ENCODE measurements around the gene KRTAP4-11. TPM values are rescaled to one million over a fixed set of nuclear protein-coding genes. Genes with fewer than 3 reads are reported as not detected.
"Not testable (repeated sequence)": the region's sequence is repeated elsewhere in the genome, so short reads cannot be mapped to it uniquely, and the experiment has no call there.

Gene KRTAP4-11
- total and polyA plus RNA-seq, 3 donors from 2014 or later, result not detected

DNA sequence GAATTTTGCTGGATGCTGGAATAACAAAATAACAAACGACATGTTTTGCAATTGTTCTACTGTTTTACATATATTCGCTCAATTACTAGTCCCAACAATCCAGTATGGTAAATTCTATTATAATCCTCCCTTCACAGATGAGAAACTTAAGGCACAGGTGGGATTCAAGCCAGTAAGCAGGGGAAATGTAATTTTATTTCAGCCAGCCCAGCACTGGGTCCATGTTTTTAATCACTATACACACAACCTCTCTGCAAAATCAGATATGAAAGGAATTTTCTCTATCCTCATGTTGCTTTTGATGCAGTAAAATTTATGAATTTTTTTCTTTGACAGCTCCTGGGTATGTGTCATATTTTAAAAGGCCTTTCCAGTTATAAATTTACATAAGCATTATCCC is 27.1 kb upstream of the KRTAP4-11 start:
- no peaks in the 10 kb centered on the region for H3K9me3 ChIP-seq
- intact Hi-C loops (cut with DNase I; ENCODE audit: low total_unique reads), result no loop called here
- no peak overlapping the region for H3K4me3 ChIP-seq
- no peaks in the 10 kb centered on the region for H3K27me3 ChIP-seq
- no peak for DNase-seq
- no peaks in the 10 kb centered on the region for H3K4me1 ChIP-seq
- H3K36me3 ChIP-seq (ENCODE audit: low read depth, missing control alignments), result no peaks in the 10 kb centered on the region
- no peak overlapping the region for H3K27ac ChIP-seq
- WGBS, 2 donors, result 89 to 90% methylated on average over 2 of the region's 2 CpGs
- TF ChIP-seq, protein P1, sequence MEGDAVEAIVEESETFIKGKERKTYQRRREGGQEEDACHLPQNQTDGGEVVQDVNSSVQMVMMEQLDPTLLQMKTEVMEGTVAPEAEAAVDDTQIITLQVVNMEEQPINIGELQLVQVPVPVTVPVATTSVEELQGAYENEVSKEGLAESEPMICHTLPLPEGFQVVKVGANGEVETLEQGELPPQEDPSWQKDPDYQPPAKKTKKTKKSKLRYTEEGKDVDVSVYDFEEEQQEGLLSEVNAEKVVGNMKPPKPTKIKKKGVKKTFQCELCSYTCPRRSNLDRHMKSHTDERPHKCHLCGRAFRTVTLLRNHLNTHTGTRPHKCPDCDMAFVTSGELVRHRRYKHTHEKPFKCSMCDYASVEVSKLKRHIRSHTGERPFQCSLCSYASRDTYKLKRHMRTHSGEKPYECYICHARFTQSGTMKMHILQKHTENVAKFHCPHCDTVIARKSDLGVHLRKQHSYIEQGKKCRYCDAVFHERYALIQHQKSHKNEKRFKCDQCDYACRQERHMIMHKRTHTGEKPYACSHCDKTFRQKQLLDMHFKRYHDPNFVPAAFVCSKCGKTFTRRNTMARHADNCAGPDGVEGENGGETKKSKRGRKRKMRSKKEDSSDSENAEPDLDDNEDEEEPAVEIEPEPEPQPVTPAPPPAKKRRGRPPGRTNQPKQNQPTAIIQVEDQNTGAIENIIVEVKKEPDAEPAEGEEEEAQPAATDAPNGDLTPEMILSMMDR (IDR thresholded peaks at IDR 0.05), result no peak
- no peak for TF ChIP-seq POLR2A (IDR thresholded peaks at IDR 0.05)

DNA sequence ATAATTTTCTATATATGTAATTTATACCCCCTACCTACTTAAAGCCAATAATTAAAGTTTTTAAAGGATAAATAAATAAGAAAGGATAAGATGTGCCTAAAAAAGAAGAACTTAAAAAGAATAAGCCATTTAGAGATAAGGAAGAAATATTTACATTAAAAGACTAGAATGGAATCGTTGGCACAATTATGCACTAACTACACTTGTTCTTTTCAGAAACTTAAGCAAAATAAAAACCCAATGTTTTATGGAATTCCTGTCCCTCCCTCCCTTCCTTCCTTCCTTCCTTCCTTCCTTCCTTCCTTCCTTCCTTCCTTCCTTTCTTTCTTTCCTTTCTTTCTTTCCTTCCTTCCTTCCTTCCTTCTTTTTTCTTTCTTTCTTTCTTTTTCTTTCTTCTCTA is 26.7 kb upstream of the KRTAP4-11 start:
- H3K27me3 ChIP-seq, result no peaks in the 10 kb centered on the region
- 84 to 93% methylated on average over 1 of the region's 1 CpG for WGBS, 2 donors
- no peak overlapping the region for H3K27ac ChIP-seq
- no peaks in the 10 kb centered on the region for H3K36me3 ChIP-seq (ENCODE audit: low read depth, missing control alignments)
- H3K9me3 ChIP-seq, result no peaks in the 10 kb centered on the region
- H3K4me3 ChIP-seq, result no peak overlapping the region
- intact Hi-C loops (cut with DNase I; ENCODE audit: low total_unique reads), result no loop called here
- H3K4me1 ChIP-seq, result no peaks in the 10 kb centered on the region
- TF ChIP-seq, protein P1 (IDR thresholded peaks at IDR 0.05), result no peak
- TF ChIP-seq POLR2A (IDR thresholded peaks at IDR 0.05), result no peak
- DNase-seq, result no peak

DNA sequence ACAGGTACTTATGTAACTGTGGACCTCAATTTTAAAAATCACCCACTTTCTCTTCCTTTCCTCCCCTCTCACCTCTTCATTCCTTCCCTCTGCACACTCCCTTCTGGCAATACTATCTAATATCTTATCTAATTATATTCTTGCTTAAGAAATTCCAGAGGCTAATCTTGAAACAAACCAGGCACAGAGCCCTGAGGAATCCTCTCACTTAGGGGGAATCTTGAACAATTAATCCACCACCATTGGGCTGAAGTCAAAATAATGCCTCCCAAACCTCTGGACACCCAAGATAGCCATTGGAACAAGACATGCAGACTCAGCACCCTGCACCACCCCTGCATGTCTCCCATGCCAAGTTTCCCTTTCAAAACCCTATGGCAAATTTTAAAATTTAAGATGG is 23.2 kb upstream of the KRTAP4-11 start:
- DNase-seq, result no peak
- intact Hi-C loops (cut with DNase I; ENCODE audit: low total_unique reads), result no loop called here
- TF ChIP-seq POLR2A (IDR thresholded peaks at IDR 0.05), result no peak
- TF ChIP-seq, protein P1 (IDR thresholded peaks at IDR 0.05), result no peak
- no peaks in the 10 kb centered on the region for H3K27me3 ChIP-seq
- no peak overlapping the region for H3K27ac ChIP-seq
- H3K4me3 ChIP-seq, result no peak overlapping the region
- no peaks in the 10 kb centered on the region for H3K4me1 ChIP-seq
- H3K36me3 ChIP-seq (ENCODE audit: low read depth, missing control alignments), result no peaks in the 10 kb centered on the region
- H3K9me3 ChIP-seq, result no peaks in the 10 kb centered on the region

DNA sequence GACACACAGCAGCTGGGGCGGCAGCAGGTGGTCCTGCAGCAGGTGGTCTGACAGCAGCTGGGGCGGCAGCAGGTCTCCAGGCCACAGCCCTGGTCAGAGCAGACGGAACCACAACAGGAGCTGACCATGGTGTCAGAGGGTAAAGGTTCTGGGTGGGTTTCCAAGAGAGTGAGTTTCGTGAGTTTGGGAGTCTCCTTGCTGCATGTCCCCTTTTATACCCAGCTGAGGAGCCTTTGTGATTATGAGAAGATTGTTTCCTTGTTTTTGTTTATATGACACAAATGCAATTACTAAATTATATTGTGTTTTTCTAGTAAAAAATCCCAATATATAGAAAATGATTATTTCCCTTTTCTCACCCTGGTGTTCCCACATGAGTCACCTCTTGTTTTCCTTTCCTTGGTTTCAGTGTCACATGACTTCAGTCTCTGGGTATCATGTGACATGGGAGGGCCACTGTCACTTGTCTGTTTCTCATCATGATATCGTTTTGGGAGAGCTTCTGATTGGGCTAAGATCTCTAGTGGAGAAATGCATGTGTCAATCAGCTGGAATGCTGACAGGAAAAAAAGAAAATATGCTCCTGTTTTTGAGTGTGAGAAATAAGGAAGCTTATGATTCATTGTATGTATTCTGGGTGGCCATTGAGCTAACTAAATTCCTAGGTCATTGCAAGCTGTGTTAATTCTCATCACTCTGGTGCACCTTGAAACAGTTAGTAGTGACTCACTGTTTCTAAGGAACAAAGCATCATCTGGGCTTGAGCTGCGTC is 22.4 kb upstream of the KRTAP4-11 start, which contains the start of gene KRTAP4-6:
TSS of gene KRTAP4-6 (minus strand) at position 185 of the 772 bp plus-strand sequence. CDS start at position 128, 57 bp downstream.
- WGBS, 2 donors, result 76 to 84% methylated on average over 4 to 6 of the region's 6 CpGs
- no peak for DNase-seq
- no peak within 1 kb of the TSS for H3K27ac ChIP-seq
- TF ChIP-seq POLR2A (IDR thresholded peaks at IDR 0.05), result no peak
- TF ChIP-seq, protein P1 (IDR thresholded peaks at IDR 0.05), result no peak
- H3K27me3 ChIP-seq, result no peaks in the 10 kb centered on the region
- intact Hi-C loops (cut with DNase I; ENCODE audit: low total_unique reads), result no loop called here
- H3K4me3 ChIP-seq, result no peak within 1 kb of the TSS
- no peaks in the 10 kb centered on the region for H3K36me3 ChIP-seq (ENCODE audit: low read depth, missing control alignments)
- no peaks in the 10 kb centered on the region for H3K9me3 ChIP-seq
- H3K4me1 ChIP-seq, result no peaks in the 10 kb centered on the region

DNA sequence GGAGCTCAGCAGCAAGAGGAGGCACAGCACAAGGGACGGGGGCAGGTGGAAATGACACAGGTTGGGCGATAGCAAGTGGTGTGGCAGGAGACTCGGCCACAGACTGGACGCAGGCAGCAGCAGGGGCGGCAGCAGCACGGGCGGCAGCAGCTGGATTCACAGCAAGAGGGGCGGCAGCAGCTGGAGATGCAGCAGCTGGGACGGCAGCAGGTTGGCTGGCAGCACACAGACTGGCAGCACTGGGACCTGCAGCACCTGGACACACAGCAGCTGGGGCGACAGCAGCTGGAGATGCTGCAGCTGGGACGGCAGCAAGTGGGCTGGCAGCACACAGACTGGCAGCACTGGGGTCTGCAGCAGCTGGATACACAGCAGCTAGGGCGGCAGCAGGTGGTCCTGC is 21.7 kb upstream of the KRTAP4-11 start:
- H3K27ac ChIP-seq; H3K4me3 ChIP-seq; H3K9me3 ChIP-seq; H3K27me3 ChIP-seq; H3K36me3 ChIP-seq (ENCODE audit: low read depth, missing control alignments); DNase-seq; intact Hi-C loops (cut with DNase I; ENCODE audit: low total_unique reads); H3K4me1 ChIP-seq: not testable (repeated sequence)
- 87 to 93% methylated on average over 11 to 12 of the region's 12 CpGs for WGBS, 2 donors
